IMR-90 (cell line): ENCODE measurements around the gene THSD7B. TPM values are rescaled to one million over a fixed set of nuclear protein-coding genes. Genes with fewer than 3 reads are reported as not detected.

ENCODE experiments used
- ATAC-seq: fragments of 200-7000 bp; cut with Tn5 transposase; 2 replicates; pipeline ENCODE4 v1.9.1; 2020; ENCODE audit warnings: low read depth, mild to moderate bottlenecking, moderate library complexity
- BruUV-seq: library from RNA; stranded (reverse); fragments of 400-500 nt; replicated peaks from 2 replicates; lab custom pipeline; 2021; lab: Mats Ljungman, UMichigan
- CTCF ChIA-PET: fragments of 300-600 bp; formaldehyde crosslinking; extraction: SDS; loops from one replicate; lab custom pipeline; 2021; ENCODE audit warnings: antibody characterized with exemption; lab: Yijun Ruan, JAX
- POLR2A ChIA-PET: fragments of 300-600 bp; sonication (Branson Sonifier 250); formaldehyde crosslinking; loops from one replicate; lab custom pipeline; 2022; ENCODE audit warnings: antibody characterized with exemption; ENCODE audit not compliant: unreplicated experiment; lab: Charles Lee
- DNase-seq: peaks from one replicate; pipeline ENCODE4 v3.0.0; 2013
- H2AFZ ChIP-seq: replicated peaks from 2 replicates; pipeline ENCODE3; 2013; ENCODE audit warnings: low read length, mild to moderate bottlenecking; ENCODE audit not compliant: poor library complexity
- H2AK5ac ChIP-seq: 2 replicates; pipeline ENCODE4 v1.6.1; 2013; ENCODE audit warnings: low read depth, low read length, inconsistent platforms
- H2AK9ac ChIP-seq: replicated peaks from 2 replicates; pipeline ENCODE3; 2013; ENCODE audit warnings: mild to moderate bottlenecking, low read depth, low read length, moderate library complexity; ENCODE audit not compliant: poor library complexity
- H2BK120ac ChIP-seq: 2 replicates; pipeline ENCODE4 v1.6.1; 2013; ENCODE audit warnings: low read depth, low read length, inconsistent platforms
- H2BK15ac ChIP-seq: 3 replicates; pipeline ENCODE4 v1.6.1; 2013; ENCODE audit warnings: low read depth, low read length, inconsistent platforms
- H2BK20ac ChIP-seq: 2 replicates; pipeline ENCODE4 v1.6.1; 2013; ENCODE audit warnings: low read depth, mild to moderate bottlenecking, inconsistent platforms, low read length, moderate library complexity
- H2BK5ac ChIP-seq: 2 replicates; pipeline ENCODE4 v1.6.1; 2013; ENCODE audit warnings: mild to moderate bottlenecking, low read depth, low read length, inconsistent platforms; ENCODE audit not compliant: poor library complexity, severe bottlenecking
- H3K14ac ChIP-seq: replicated peaks from 2 replicates; pipeline ENCODE4 v1.6.1; 2013; ENCODE audit warnings: low read depth, low read length, inconsistent platforms
- H3K18ac ChIP-seq: 2 replicates; pipeline ENCODE4 v1.6.1; 2013; ENCODE audit warnings: low read depth, low read length, control low read depth
- H3K23ac ChIP-seq: 2 replicates; pipeline ENCODE4 v1.6.1; 2013; ENCODE audit warnings: low read depth, low read length, inconsistent platforms
- H3K27ac ChIP-seq: 2 replicates; pipeline ENCODE4 v1.5.1; 2013; ENCODE audit warnings: mild to moderate bottlenecking, control low read depth, low read length; ENCODE audit not compliant: insufficient read depth
- H3K27me3 ChIP-seq: 2 replicates; pipeline ENCODE4 v1.6.1; 2013; ENCODE audit warnings: low read length; ENCODE audit not compliant: control insufficient read depth, insufficient read depth
- H3K36me3 ChIP-seq: 2 replicates; pipeline ENCODE4 v1.6.1; 2013; ENCODE audit warnings: low read length, mixed read lengths; ENCODE audit not compliant: control insufficient read depth, insufficient read depth
- H3K4ac ChIP-seq: 2 replicates; pipeline ENCODE4 v1.6.1; 2013; ENCODE audit warnings: low read depth, low read length, inconsistent platforms
- H3K4me1 ChIP-seq: 2 replicates; pipeline ENCODE4 v1.6.1; 2013; ENCODE audit warnings: low read length, mixed read lengths; ENCODE audit not compliant: control insufficient read depth, insufficient read depth
- H3K4me2 ChIP-seq: 2 replicates; pipeline ENCODE4 v1.6.1; 2013; ENCODE audit warnings: low read depth, mild to moderate bottlenecking, control low read depth, low read length, moderate library complexity
- H3K4me3 ChIP-seq: 2 replicates; pipeline ENCODE4 v1.5.1; 2013; ENCODE audit warnings: low read depth, mild to moderate bottlenecking, control low read depth, low read length, moderate library complexity; ENCODE audit not compliant: insufficient read depth
- H3K56ac ChIP-seq: 2 replicates; pipeline ENCODE4 v1.6.1; 2013; ENCODE audit warnings: low read length, inconsistent platforms; ENCODE audit not compliant: insufficient read depth; ENCODE audit errors: extremely low read depth
- H3K79me1 ChIP-seq, 2 experiments: 2 replicates each; pipeline ENCODE4 v1.6.1; 2013; ENCODE audit warnings: low read length in 2 of 2, inconsistent platforms in 1 of 2, low read depth in 1 of 2
- H3K9ac ChIP-seq: 2 replicates; pipeline ENCODE4 v1.6.1; 2013; ENCODE audit warnings: low read depth, low read length, control low read depth
- H3K9me1 ChIP-seq: 2 replicates; pipeline ENCODE4 v1.6.1; 2013; ENCODE audit warnings: low read length, inconsistent platforms; ENCODE audit not compliant: insufficient read depth
- H3K9me3 ChIP-seq: 2 replicates; pipeline ENCODE4 v1.6.1; 2013; ENCODE audit warnings: low read length; ENCODE audit not compliant: control insufficient read depth, insufficient read depth
- H4K20me1 ChIP-seq: 2 replicates; pipeline ENCODE4 v1.6.1; 2013; ENCODE audit warnings: low read length, inconsistent platforms; ENCODE audit not compliant: insufficient read depth
- H4K5ac ChIP-seq: 2 replicates; pipeline ENCODE4 v1.6.1; 2013; ENCODE audit warnings: mild to moderate bottlenecking, low read depth, low read length, control low read depth
- H4K8ac ChIP-seq, 2 experiments: 2 replicates each; pipeline ENCODE4 v1.6.1; 2013; ENCODE audit warnings: low read depth in 2 of 2, low read length in 2 of 2, control low read depth in 1 of 2, inconsistent platforms in 1 of 2
- H4K91ac ChIP-seq: 2 replicates; pipeline ENCODE4 v1.6.1; 2013; ENCODE audit warnings: low read depth, low read length, inconsistent platforms; ENCODE audit not compliant: insufficient read depth
- BHLHE40 ChIP-seq: fragments of 150-350 bp; IDR thresholded peaks from 2 replicates; pipeline ENCODE4 v1.6.1; 2016; ENCODE audit warnings: mild to moderate bottlenecking, low read depth, low read length
- CHD1 ChIP-seq: IDR thresholded peaks from 2 replicates; pipeline ENCODE4 v1.6.1; 2012; ENCODE audit warnings: low read depth, low read length, improper control_type of control experiment
- MAFK ChIP-seq: IDR thresholded peaks from 2 replicates; pipeline ENCODE4 v1.6.1; 2012; ENCODE audit warnings: low read depth, low read length, improper control_type of control experiment
- SMC3 ChIP-seq: fragments of 150-350 bp; IDR thresholded peaks from 2 replicates; pipeline ENCODE4 v1.6.1; 2016; ENCODE audit warnings: low read depth, mild to moderate bottlenecking, antibody characterized with exemption, low read length, moderate library complexity
- WGBS, 2 experiments: methylation state at CpG; one replicate each; pipeline versions ENCODE4 v1.1.5 to v1.1.7; 2013; ENCODE audit warnings: missing lambda C conversion rate in 2 of 2; ENCODE audit not compliant: insufficient read length in 1 of 2; ENCODE audit errors: extremely low coverage in 2 of 2; 5-methylcytosine and 5-hydroxymethylcytosine counted together
- dilution Hi-C: fragments of 300-500 bp; cut with HindIII; formaldehyde crosslinking; loops from one replicate; pipeline ENCODE4 v1.14.3; 2018; ENCODE audit warnings: low sequenced_read_pairs; ENCODE audit not compliant: unreplicated experiment
- in situ Hi-C: fragments of 300-500 bp; cut with MboI; formaldehyde crosslinking; loops from 3 replicates; pipeline ENCODE4 v1.14.3; 2019; ENCODE audit warnings: low sequenced_read_pairs, inconsistent platforms, mixed read lengths
- intact Hi-C: fragments of 100-400 bp; cut with micrococcal nuclease; formaldehyde crosslinking; loops from 2 replicates; pipeline ENCODE4 v1.10.0; 2022
- polyA plus RNA-seq, 3 experiments: library from polyadenylated mRNA; depleted of rRNA; stranded (reverse); fragments of >200 nt; gene quantifications; 2 replicates each; pipeline ENCODE4 v1.2.3, GENCODE V29; 2012; ENCODE audit warnings: low replicate concordance in 1 of 3
- total RNA-seq: library from RNA; depleted of rRNA; stranded (reverse); fragments of >200 nt; gene quantifications from 2 replicates; pipeline ENCODE4 v1.2.3, GENCODE V29; 2012

THSD7B gene
- total and polyA plus RNA-seq, 2 of the 4 experiments (the other 2 are of a cell fraction): not detected

DNA sequence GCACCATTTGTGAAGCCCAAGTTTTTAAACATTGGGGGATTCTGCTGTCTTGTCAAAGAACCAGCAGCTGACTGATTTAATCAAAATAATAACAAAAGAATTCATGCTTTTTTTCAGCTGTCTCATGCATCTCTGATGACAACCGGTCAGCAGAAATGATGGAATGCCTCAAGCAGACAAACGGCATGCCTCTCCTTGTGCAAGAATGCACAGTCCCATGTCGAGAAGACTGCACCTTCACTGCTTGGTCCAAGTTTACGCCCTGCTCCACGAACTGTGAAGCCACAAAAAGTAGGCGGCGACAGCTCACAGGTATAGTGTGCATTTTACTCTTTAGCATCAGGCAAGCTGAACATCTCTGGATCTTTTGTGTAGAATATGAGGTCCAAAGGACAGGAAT is 640.2 kb downstream of the THSD7B start:
- no peak for DNase-seq
- CTCF ChIA-PET: no interaction called here
- WGBS, 2 experiments: 40% methylated on average over 2 of the region's 7 CpGs; no CpG with 5 or more reads in 1 of the 2 experiments
- Histone ChIP-seq H2BK20ac (no peak overlapping the region), H3K23ac (no peak overlapping the region), H3K36me3 (no peaks in the 10 kb centered on the region), H2BK5ac (no peak overlapping the region), H3K4me3 (no peak overlapping the region), H3K56ac (no peak overlapping the region), H3K4me1 (no peaks in the 10 kb centered on the region), H3K9ac (no peak overlapping the region), H2AFZ (no peak overlapping the region), H3K4ac (no peak overlapping the region), H2AK5ac (no peak overlapping the region), H3K79me1 (no peaks in the 10 kb centered on the region), H4K8ac (no peak overlapping the region), H4K5ac (no peak overlapping the region), H4K91ac (no peak overlapping the region), H3K18ac (no peak overlapping the region), H2AK9ac (no peak overlapping the region), H3K27me3 (no peaks in the 10 kb centered on the region), H3K4me2 (no peak overlapping the region), H4K20me1 (no peaks in the 10 kb centered on the region), H3K14ac (no peak overlapping the region), H3K9me3 (peaks cover 10% of the 10 kb centered on the region), H2BK15ac (no peak overlapping the region), H3K9me1 (no peaks in the 10 kb centered on the region), H3K27ac (no peak overlapping the region), H2BK120ac (no peak overlapping the region)
- in situ Hi-C loops: no loop called here
- POLR2A ChIA-PET: no interaction called here
- dilution Hi-C loops: no loop called here
- no TSS peak for BruUV-seq
- intact Hi-C loops: no loop called here
- no peak for ATAC-seq
- TF ChIP-seq CHD1: no peak
- no peak for TF ChIP-seq MAFK
- no peak for TF ChIP-seq BHLHE40
- no peak for TF ChIP-seq SMC3
